HepG2 (cell line): ENCODE measurements around the gene IDH3A. TPM values are rescaled to one million over a fixed set of nuclear protein-coding genes. Genes with fewer than 3 reads are reported as not detected.
A peak's percentile ranks its signal among the peaks of the same experiment; 100 is the strongest.

ENCODE experiments used
- BCL6 ChIP-seq: IDR thresholded peaks from 2 replicates; pipeline ENCODE4 v1.6.1; 2016; ENCODE audit warnings: missing genetic modification reagents, missing compliant biosample characterization
- CBX1 ChIP-seq: IDR thresholded peaks from one replicate; pipeline ENCODE4 v1.6.1; 2016; ENCODE audit warnings: antibody characterized with exemption, low read depth
- FOXA1 ChIP-seq, 2 experiments: fragments of 450-650 bp in 1 of 2; sonication (generic) in 1 of 2; formaldehyde crosslinking in 1 of 2; IDR thresholded peaks; 2 replicates each; pipeline versions ENCODE4 v1.4.0 to v1.6.1; 2016 to 2020; ENCODE audit warnings: missing genetic modification reagents in 1 of 2
- FOXA3 ChIP-seq: IDR thresholded peaks from 2 replicates; pipeline ENCODE4 v1.6.1; 2016; ENCODE audit warnings: missing genetic modification reagents, missing compliant biosample characterization
- FOXP1 ChIP-seq, 2 experiments: fragments of 450-650 bp in 1 of 2; IDR thresholded peaks; 2 replicates each; pipeline ENCODE4 v1.6.1; 2017 to 2018; ENCODE audit warnings: antibody characterized with exemption in 1 of 2
- HMG20A ChIP-seq: IDR thresholded peaks from 2 replicates; pipeline ENCODE4 v1.6.1; 2016; ENCODE audit warnings: borderline replicate concordance
- NFE2L2 ChIP-seq: fragments of 150-350 bp; IDR thresholded peaks from 2 replicates; pipeline ENCODE4 v1.6.1; 2014; ENCODE audit warnings: low read length
- NR2F2 ChIP-seq: IDR thresholded peaks from 2 replicates; pipeline ENCODE4 v1.6.1; 2012; ENCODE audit warnings: low read depth, inconsistent platforms, borderline replicate concordance
- POLR2AphosphoS5 ChIP-seq: IDR thresholded peaks from 2 replicates; pipeline ENCODE4 v1.6.1; 2012; ENCODE audit warnings: low read depth, low read length
- RARA ChIP-seq: IDR thresholded peaks from 2 replicates; pipeline ENCODE4 v1.6.1; 2016; ENCODE audit warnings: missing genetic modification reagents, missing compliant biosample characterization
- RCOR2 ChIP-seq: IDR thresholded peaks from 2 replicates; pipeline ENCODE4 v1.6.1; 2016; ENCODE audit warnings: missing biosample characterization, missing genetic modification reagents
- RXRB ChIP-seq: IDR thresholded peaks from 2 replicates; pipeline ENCODE4 v1.6.1; 2016; ENCODE audit warnings: borderline replicate concordance, missing genetic modification reagents, missing compliant biosample characterization
- SMAD1 ChIP-seq: sonication (generic); formaldehyde crosslinking; IDR thresholded peaks from 2 replicates; pipeline ENCODE4 v1.4.0; 2020; ENCODE audit warnings: missing genetic modification reagents, low read depth, mild to moderate bottlenecking, borderline replicate concordance
- SOX5 ChIP-seq: IDR thresholded peaks from 2 replicates; pipeline ENCODE4 v1.6.1; 2016; ENCODE audit warnings: borderline replicate concordance
- U2AF1 ChIP-seq: fragments of 200-400 bp; formaldehyde crosslinking; optimal IDR thresholded peaks from 2 replicates; pipeline ENCODE3; 2017; ENCODE audit warnings: mild to moderate bottlenecking, low read depth, low read length
- ZBTB7B ChIP-seq: sonication (generic); formaldehyde crosslinking; IDR thresholded peaks from 2 replicates; pipeline ENCODE4 v1.4.0; 2020; ENCODE audit warnings: missing genetic modification reagents
- polyA plus RNA-seq, 8 experiments: library from polyadenylated mRNA; depleted of rRNA in 3 of 8; stranded (reverse) in 7 of 8; unstranded in 1 of 8; fragments of >200 nt; fragmentation: Illumina TruSeq in 4 of 8; extraction: Trizol in 4 of 8; gene quantifications; 2 replicates each; pipeline versions ENCODE4 v1.2.1 to v1.2.3, GENCODE V29; 2011 to 2016; ENCODE audit warnings: low read depth in 4 of 8, missing spikeins in 1 of 8, mixed read lengths in 1 of 8; ENCODE audit not compliant: insufficient read depth in 1 of 8
- total RNA-seq, 5 experiments: library from RNA; depleted of rRNA; stranded (reverse); fragments of >200 nt; fragmentation: Illumina TruSeq; extraction: Trizol; gene quantifications; 2 replicates each; pipeline ENCODE4 v1.2.3, GENCODE V29; 2016; ENCODE audit warnings: low read depth in 1 of 5
- TF ChIP-seq, protein P1 (sequence below): sonication (generic); formaldehyde crosslinking; IDR thresholded peaks from 2 replicates; pipeline ENCODE4 v1.4.0; 2020; ENCODE audit warnings: low read depth, mild to moderate bottlenecking, missing genetic modification reagents
- TF ChIP-seq, protein P2 (sequence below): sonication (generic); formaldehyde crosslinking; IDR thresholded peaks from 2 replicates; pipeline ENCODE4 v1.8.0; 2022; ENCODE audit warnings: missing genetic modification reagents, mild to moderate bottlenecking, moderate library complexity, borderline replicate concordance
- TF ChIP-seq, protein P3 (sequence below): IDR thresholded peaks from 2 replicates; pipeline ENCODE4 v1.6.1; 2016; ENCODE audit warnings: low read depth, missing genetic modification reagents, missing compliant biosample characterization
- TF ChIP-seq, protein P4 (sequence below): sonication (generic); formaldehyde crosslinking; IDR thresholded peaks from 2 replicates; pipeline ENCODE4 v1.8.1; 2023; ENCODE audit warnings: mild to moderate bottlenecking, missing genetic modification reagents
- TF ChIP-seq, protein P5 (sequence below): sonication (generic); formaldehyde crosslinking; IDR thresholded peaks from 2 replicates; pipeline ENCODE4 v1.4.0; 2020; ENCODE audit warnings: mild to moderate bottlenecking, missing genetic modification reagents

IDH3A gene
- total and polyA plus RNA-seq, 2 of the 13 experiments (the other 11 are each of a cell fraction or from before 2014, with no cell fraction given) = 40.7 to 50.7 TPM

DNA sequence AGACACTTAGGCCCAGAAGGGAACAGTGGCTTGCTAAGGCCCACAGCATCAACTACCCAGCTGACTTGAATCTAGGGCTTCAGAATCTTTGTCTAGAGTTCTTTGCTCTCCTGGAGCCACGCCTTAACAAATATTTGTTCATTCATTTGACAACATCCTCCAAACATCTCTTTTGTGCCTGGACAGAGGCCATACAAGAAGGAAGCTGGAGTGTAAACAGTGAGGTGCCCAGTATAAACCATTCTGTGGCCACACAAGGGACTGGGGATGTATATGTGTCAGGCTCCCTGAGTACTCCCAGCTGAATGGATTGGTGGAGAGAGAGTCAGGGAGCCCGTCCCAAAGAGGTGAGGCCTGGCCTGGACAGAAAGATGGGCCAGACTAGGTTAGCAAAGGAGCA lies 21.3 kb upstream of the IDH3A start (continued):
- TF ChIP-seq, protein P1, sequence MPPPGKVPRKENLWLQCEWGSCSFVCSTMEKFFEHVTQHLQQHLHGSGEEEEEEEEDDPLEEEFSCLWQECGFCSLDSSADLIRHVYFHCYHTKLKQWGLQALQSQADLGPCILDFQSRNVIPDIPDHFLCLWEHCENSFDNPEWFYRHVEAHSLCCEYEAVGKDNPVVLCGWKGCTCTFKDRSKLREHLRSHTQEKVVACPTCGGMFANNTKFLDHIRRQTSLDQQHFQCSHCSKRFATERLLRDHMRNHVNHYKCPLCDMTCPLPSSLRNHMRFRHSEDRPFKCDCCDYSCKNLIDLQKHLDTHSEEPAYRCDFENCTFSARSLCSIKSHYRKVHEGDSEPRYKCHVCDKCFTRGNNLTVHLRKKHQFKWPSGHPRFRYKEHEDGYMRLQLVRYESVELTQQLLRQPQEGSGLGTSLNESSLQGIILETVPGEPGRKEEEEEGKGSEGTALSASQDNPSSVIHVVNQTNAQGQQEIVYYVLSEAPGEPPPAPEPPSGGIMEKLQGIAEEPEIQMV (CRISPR knock-in tag) = no peak
- TF ChIP-seq FOXP1 (IDR thresholded peaks at IDR 0.05) = no peak
- peak; percentile 83 for TF ChIP-seq FOXP1 (CRISPR knock-in tag; IDR thresholded peaks at IDR 0.05)
- peak; percentile 52 for TF ChIP-seq BCL6 (CRISPR knock-in tag)
- TF ChIP-seq NFE2L2 = no peak
- 0 out of 2 replicates have a peak, but pooled peaks have one; percentile 54 for TF ChIP-seq RARA (CRISPR knock-in tag)
- TF ChIP-seq POLR2AphosphoS5 = no peak
- TF ChIP-seq, protein P2, sequence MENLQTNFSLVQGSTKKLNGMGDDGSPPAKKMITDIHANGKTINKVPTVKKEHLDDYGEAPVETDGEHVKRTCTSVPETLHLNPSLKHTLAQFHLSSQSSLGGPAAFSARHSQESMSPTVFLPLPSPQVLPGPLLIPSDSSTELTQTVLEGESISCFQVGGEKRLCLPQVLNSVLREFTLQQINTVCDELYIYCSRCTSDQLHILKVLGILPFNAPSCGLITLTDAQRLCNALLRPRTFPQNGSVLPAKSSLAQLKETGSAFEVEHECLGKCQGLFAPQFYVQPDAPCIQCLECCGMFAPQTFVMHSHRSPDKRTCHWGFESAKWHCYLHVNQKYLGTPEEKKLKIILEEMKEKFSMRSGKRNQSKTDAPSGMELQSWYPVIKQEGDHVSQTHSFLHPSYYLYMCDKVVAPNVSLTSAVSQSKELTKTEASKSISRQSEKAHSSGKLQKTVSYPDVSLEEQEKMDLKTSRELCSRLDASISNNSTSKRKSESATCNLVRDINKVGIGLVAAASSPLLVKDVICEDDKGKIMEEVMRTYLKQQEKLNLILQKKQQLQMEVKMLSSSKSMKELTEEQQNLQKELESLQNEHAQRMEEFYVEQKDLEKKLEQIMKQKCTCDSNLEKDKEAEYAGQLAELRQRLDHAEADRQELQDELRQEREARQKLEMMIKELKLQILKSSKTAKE (CRISPR knock-in tag) = no peak
- TF ChIP-seq SOX5 = peak; percentile 90
- TF ChIP-seq FOXA1 (IDR thresholded peaks at IDR 0.05) = no peak
- peak; percentile 74 for TF ChIP-seq FOXA1 (CRISPR knock-in tag; IDR thresholded peaks at IDR 0.05)
- TF ChIP-seq, protein P3, sequence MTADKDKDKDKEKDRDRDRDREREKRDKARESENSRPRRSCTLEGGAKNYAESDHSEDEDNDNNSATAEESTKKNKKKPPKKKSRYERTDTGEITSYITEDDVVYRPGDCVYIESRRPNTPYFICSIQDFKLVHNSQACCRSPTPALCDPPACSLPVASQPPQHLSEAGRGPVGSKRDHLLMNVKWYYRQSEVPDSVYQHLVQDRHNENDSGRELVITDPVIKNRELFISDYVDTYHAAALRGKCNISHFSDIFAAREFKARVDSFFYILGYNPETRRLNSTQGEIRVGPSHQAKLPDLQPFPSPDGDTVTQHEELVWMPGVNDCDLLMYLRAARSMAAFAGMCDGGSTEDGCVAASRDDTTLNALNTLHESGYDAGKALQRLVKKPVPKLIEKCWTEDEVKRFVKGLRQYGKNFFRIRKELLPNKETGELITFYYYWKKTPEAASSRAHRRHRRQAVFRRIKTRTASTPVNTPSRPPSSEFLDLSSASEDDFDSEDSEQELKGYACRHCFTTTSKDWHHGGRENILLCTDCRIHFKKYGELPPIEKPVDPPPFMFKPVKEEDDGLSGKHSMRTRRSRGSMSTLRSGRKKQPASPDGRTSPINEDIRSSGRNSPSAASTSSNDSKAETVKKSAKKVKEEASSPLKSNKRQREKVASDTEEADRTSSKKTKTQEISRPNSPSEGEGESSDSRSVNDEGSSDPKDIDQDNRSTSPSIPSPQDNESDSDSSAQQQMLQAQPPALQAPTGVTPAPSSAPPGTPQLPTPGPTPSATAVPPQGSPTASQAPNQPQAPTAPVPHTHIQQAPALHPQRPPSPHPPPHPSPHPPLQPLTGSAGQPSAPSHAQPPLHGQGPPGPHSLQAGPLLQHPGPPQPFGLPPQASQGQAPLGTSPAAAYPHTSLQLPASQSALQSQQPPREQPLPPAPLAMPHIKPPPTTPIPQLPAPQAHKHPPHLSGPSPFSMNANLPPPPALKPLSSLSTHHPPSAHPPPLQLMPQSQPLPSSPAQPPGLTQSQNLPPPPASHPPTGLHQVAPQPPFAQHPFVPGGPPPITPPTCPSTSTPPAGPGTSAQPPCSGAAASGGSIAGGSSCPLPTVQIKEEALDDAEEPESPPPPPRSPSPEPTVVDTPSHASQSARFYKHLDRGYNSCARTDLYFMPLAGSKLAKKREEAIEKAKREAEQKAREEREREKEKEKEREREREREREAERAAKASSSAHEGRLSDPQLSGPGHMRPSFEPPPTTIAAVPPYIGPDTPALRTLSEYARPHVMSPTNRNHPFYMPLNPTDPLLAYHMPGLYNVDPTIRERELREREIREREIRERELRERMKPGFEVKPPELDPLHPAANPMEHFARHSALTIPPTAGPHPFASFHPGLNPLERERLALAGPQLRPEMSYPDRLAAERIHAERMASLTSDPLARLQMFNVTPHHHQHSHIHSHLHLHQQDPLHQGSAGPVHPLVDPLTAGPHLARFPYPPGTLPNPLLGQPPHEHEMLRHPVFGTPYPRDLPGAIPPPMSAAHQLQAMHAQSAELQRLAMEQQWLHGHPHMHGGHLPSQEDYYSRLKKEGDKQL (CRISPR knock-in tag) = peak; percentile 65; the same call in 1 of the 2 replicates
- TF ChIP-seq NR2F2 = 0 out of 2 replicates have a peak, but pooled peaks have one; percentile 28
- no peak for TF ChIP-seq CBX1
- TF ChIP-seq, protein P4, sequence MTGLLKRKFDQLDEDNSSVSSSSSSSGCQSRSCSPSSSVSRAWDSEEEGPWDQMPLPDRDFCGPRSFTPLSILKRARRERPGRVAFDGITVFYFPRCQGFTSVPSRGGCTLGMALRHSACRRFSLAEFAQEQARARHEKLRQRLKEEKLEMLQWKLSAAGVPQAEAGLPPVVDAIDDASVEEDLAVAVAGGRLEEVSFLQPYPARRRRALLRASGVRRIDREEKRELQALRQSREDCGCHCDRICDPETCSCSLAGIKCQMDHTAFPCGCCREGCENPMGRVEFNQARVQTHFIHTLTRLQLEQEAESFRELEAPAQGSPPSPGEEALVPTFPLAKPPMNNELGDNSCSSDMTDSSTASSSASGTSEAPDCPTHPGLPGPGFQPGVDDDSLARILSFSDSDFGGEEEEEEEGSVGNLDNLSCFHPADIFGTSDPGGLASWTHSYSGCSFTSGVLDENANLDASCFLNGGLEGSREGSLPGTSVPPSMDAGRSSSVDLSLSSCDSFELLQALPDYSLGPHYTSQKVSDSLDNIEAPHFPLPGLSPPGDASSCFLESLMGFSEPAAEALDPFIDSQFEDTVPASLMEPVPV = no peak
- TF ChIP-seq RXRB (CRISPR knock-in tag) = no peak
- TF ChIP-seq ZBTB7B (CRISPR knock-in tag) = no peak
- TF ChIP-seq RCOR2 (CRISPR knock-in tag) = 0 out of 2 replicates have a peak, but pooled peaks have one; percentile 44
- TF ChIP-seq FOXA3 (CRISPR knock-in tag) = peak; percentile 82
- no peak for TF ChIP-seq U2AF1
- peak; percentile 73; the same call in 1 of the 2 replicates for TF ChIP-seq HMG20A (CRISPR knock-in tag)
- TF ChIP-seq SMAD1 = no peak
- TF ChIP-seq, protein P5, sequence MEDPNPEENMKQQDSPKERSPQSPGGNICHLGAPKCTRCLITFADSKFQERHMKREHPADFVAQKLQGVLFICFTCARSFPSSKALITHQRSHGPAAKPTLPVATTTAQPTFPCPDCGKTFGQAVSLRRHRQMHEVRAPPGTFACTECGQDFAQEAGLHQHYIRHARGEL (CRISPR knock-in tag) = no peak
